ENCODE results near the gene CSRNP2. TPM values are rescaled to one million over a fixed set of nuclear protein-coding genes. Genes with fewer than 3 reads are reported as not detected.

Gene CSRNP2
- total and polyA plus RNA-seq, 2 experiments from 2014 or later = 23.2 to 30.5 TPM

GRCh38 chr12:51056242-51056641 lies 27.2 kb downstream of the CSRNP2 start:
- Histone ChIP-seq H3K27ac (no peak overlapping the region), H3K36me3 (replicated peaks; ENCODE audit: insufficient read depth, low read depth) (no peaks in the 10 kb centered on the region)
- WGBS (ENCODE audit: low lambda C conversion rate, missing lambda C conversion rate) = 99% methylated on average over 5 of the region's 5 CpGs

GRCh38 chr12:51055060-51055459 lies 28.3 kb downstream of the CSRNP2 start:
- Histone ChIP-seq H3K9me3 (ENCODE audit: low read depth) (no peaks in the 10 kb centered on the region), H3K4me2 (no peak overlapping the region), H3K36me3 (replicated peaks; ENCODE audit: insufficient read depth, low read depth) (no peaks in the 10 kb centered on the region), H3K27me3 (no peaks in the 10 kb centered on the region), H3K79me2 (peaks cover 12% of the 10 kb centered on the region), H3K9me2 (replicated peaks; ENCODE audit: insufficient read depth) (no peaks in the 10 kb centered on the region), H4K20me1 (ENCODE audit: insufficient read depth, poor library complexity, severe bottlenecking) (no peaks in the 10 kb centered on the region), H3K4me1 (ENCODE audit: insufficient read depth) (no peaks in the 10 kb centered on the region), H2AFZ (no peak overlapping the region), H3K4me3 (no peak overlapping the region), H3K27ac (no peak overlapping the region)
- DNase-seq (ENCODE audit: low spot score) = no peak
- TF ChIP-seq EZH2phosphoT487 (IDR thresholded peaks at IDR 0.05; ENCODE audit: low read depth, severe bottlenecking, unreplicated experiment) (no peak), CTCF (IDR thresholded peaks at IDR 0.05; ENCODE audit: poor library complexity) (no peak), EZH2 (IDR thresholded peaks at IDR 0.05; ENCODE audit: borderline replicate concordance) (no peak)
- 90% methylated on average over 2 of the region's 2 CpGs for WGBS (ENCODE audit: low lambda C conversion rate, missing lambda C conversion rate)

More at GRCh38 chr12:51056242-51056641, 27.2 kb downstream of the CSRNP2 start:
- no peaks in the 10 kb centered on the region for H3K4me1 ChIP-seq (ENCODE audit: insufficient read depth)
- no peaks in the 10 kb centered on the region for H3K9me3 ChIP-seq (ENCODE audit: low read depth)
- H3K4me3 ChIP-seq = no peak overlapping the region
- H4K20me1 ChIP-seq (ENCODE audit: insufficient read depth, poor library complexity, severe bottlenecking) = no peaks in the 10 kb centered on the region
- no peak overlapping the region for H3K4me2 ChIP-seq
- no peaks in the 10 kb centered on the region for H3K27me3 ChIP-seq
- H3K79me2 ChIP-seq = no peaks in the 10 kb centered on the region
- H2AFZ ChIP-seq = no peak overlapping the region
- no peak for DNase-seq (ENCODE audit: low spot score)
- TF ChIP-seq EZH2phosphoT487 (IDR thresholded peaks at IDR 0.05; ENCODE audit: low read depth, severe bottlenecking, unreplicated experiment) = no peak
- TF ChIP-seq EZH2 (IDR thresholded peaks at IDR 0.05; ENCODE audit: borderline replicate concordance) = no peak
- no peak for TF ChIP-seq CTCF (IDR thresholded peaks at IDR 0.05; ENCODE audit: poor library complexity)
- H3K9me2 ChIP-seq (replicated peaks; ENCODE audit: insufficient read depth) = no peaks in the 10 kb centered on the region

- no peak for DNase-seq (ENCODE audit: low spot score)
- Histone ChIP-seq H2AFZ (no peak overlapping the region), H4K20me1 (ENCODE audit: insufficient read depth, poor library complexity, severe bottlenecking) (no peaks in the 10 kb centered on the region), H3K4me1 (ENCODE audit: insufficient read depth) (peaks cover 8% of the 10 kb centered on the region), H3K27me3 (no peaks in the 10 kb centered on the region), H3K36me3 (replicated peaks; ENCODE audit: insufficient read depth, low read depth) (no peaks in the 10 kb centered on the region), H3K27ac (no peak overlapping the region), H3K4me3 (no peak overlapping the region), H3K9me2 (replicated peaks; ENCODE audit: insufficient read depth) (no peaks in the 10 kb centered on the region), H3K79me2 (peaks cover 31% of the 10 kb centered on the region), H3K9me3 (ENCODE audit: low read depth) (no peaks in the 10 kb centered on the region), H3K4me2 (no peak overlapping the region)
- WGBS (ENCODE audit: low lambda C conversion rate, missing lambda C conversion rate) = 72% methylated on average over 4 of the region's 4 CpGs
- TF ChIP-seq EZH2phosphoT487 (IDR thresholded peaks at IDR 0.05; ENCODE audit: low read depth, severe bottlenecking, unreplicated experiment) (no peak), EZH2 (IDR thresholded peaks at IDR 0.05; ENCODE audit: borderline replicate concordance) (no peak), CTCF (IDR thresholded peaks at IDR 0.05; ENCODE audit: poor library complexity) (no peak)
Measured at GRCh38 chr12:51051787-51052186, 31.6 kb downstream of the CSRNP2 start.

- Histone ChIP-seq H3K79me2 (peaks cover 32% of the 10 kb centered on the region), H3K27ac (no peak overlapping the region), H3K9me2 (replicated peaks; ENCODE audit: insufficient read depth) (no peaks in the 10 kb centered on the region), H3K4me3 (peak overlapping the region; percentile 49), H4K20me1 (ENCODE audit: insufficient read depth, poor library complexity, severe bottlenecking) (no peaks in the 10 kb centered on the region), H3K27me3 (no peaks in the 10 kb centered on the region), H3K4me2 (peak overlapping the region; percentile 95), H3K36me3 (replicated peaks; ENCODE audit: insufficient read depth, low read depth) (no peaks in the 10 kb centered on the region), H3K4me1 (ENCODE audit: insufficient read depth) (peaks cover 8% of the 10 kb centered on the region), H2AFZ (no peak overlapping the region), H3K9me3 (ENCODE audit: low read depth) (no peaks in the 10 kb centered on the region)
- 92% methylated on average over 3 of the region's 3 CpGs for WGBS (ENCODE audit: low lambda C conversion rate, missing lambda C conversion rate)
- DNase-seq (ENCODE audit: low spot score) = no peak
- no peak for TF ChIP-seq EZH2phosphoT487 (IDR thresholded peaks at IDR 0.05; ENCODE audit: low read depth, severe bottlenecking, unreplicated experiment)
- no peak for TF ChIP-seq EZH2 (IDR thresholded peaks at IDR 0.05; ENCODE audit: borderline replicate concordance)
- no peak for TF ChIP-seq CTCF (IDR thresholded peaks at IDR 0.05; ENCODE audit: poor library complexity)
Measured at GRCh38 chr12:51049525-51049924, 33.9 kb downstream of the CSRNP2 start.

Measured in hepatocyte (in vitro differentiated cells).